ENCODE results near the gene SLC35E1. TPM values are rescaled to one million over a fixed set of nuclear protein-coding genes. Genes with fewer than 3 reads are reported as not detected.

SLC35E1 gene
- total and polyA plus RNA-seq, 12 donors, result 20.1 to 49.8 (median 37.3) TPM

DNA sequence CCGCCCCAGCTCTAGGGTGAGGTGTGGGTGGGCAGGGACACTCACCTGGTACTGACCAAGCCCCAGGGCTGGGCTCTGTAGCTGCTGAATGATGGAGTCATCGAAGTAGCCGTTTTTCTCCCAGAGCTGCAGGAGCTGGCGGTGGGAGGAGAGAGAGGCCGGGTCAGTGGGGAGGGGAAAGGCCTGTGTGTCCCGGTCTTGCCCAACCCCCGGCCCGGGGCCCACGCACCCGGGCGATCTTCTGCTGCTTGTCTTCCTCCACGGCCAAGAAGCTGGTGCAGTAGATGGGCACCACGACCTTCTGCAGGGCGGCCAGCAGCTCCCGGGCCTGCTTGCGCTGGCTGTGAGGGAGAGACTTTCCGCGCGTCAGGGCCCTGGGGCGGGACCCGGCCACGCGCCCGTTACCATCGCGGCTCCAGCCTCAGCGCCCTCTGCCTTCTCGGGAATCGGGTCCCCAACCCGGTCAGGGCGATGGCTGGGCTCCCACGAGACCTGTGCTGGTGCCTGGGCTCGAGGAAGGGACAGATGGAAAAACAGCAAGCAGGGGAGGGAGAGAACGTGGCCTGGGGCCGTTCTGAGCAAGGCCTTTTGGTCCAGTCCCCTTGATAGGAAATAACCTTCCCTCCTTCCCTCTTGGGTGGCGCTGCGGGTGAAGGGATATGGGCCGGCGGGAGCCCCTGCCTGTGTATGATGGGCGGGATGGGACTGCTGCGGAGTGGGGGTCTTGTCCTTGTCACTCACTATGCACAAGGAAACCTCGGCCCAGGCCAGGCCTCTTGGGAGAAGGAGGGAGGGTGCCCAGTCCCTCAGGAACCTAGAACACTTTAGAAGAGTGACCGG lies 41.5 kb downstream of the SLC35E1 start:
- H3K36me3 ChIP-seq (replicated peaks in 1 of 2), result peaks cover 0 to 100% of the 10 kb centered on the region in 2 donors
- H3K4me3 ChIP-seq, result no peak overlapping the region
- 87 to 93% (median 91%) methylated on average over 12 to 43 of the region's 43 CpGs for WGBS, 4 donors
- no peaks in the 10 kb centered on the region for H3K4me1 ChIP-seq (replicated peaks in 1 of 2)
- no peak for DNase-seq
- intact Hi-C loops (cut with DNase I), result no loop called here
- TF ChIP-seq, protein P1, sequence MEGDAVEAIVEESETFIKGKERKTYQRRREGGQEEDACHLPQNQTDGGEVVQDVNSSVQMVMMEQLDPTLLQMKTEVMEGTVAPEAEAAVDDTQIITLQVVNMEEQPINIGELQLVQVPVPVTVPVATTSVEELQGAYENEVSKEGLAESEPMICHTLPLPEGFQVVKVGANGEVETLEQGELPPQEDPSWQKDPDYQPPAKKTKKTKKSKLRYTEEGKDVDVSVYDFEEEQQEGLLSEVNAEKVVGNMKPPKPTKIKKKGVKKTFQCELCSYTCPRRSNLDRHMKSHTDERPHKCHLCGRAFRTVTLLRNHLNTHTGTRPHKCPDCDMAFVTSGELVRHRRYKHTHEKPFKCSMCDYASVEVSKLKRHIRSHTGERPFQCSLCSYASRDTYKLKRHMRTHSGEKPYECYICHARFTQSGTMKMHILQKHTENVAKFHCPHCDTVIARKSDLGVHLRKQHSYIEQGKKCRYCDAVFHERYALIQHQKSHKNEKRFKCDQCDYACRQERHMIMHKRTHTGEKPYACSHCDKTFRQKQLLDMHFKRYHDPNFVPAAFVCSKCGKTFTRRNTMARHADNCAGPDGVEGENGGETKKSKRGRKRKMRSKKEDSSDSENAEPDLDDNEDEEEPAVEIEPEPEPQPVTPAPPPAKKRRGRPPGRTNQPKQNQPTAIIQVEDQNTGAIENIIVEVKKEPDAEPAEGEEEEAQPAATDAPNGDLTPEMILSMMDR (IDR thresholded peaks at IDR 0.05), result no peak
- no peak for TF ChIP-seq POLR2A (IDR thresholded peaks at IDR 0.05)
- H3K27me3 ChIP-seq, result no peaks in the 10 kb centered on the region
- H3K9me3 ChIP-seq (replicated peaks in 1 of 3), result no peaks in the 10 kb centered on the region
- no peak overlapping the region for H3K27ac ChIP-seq

DNA sequence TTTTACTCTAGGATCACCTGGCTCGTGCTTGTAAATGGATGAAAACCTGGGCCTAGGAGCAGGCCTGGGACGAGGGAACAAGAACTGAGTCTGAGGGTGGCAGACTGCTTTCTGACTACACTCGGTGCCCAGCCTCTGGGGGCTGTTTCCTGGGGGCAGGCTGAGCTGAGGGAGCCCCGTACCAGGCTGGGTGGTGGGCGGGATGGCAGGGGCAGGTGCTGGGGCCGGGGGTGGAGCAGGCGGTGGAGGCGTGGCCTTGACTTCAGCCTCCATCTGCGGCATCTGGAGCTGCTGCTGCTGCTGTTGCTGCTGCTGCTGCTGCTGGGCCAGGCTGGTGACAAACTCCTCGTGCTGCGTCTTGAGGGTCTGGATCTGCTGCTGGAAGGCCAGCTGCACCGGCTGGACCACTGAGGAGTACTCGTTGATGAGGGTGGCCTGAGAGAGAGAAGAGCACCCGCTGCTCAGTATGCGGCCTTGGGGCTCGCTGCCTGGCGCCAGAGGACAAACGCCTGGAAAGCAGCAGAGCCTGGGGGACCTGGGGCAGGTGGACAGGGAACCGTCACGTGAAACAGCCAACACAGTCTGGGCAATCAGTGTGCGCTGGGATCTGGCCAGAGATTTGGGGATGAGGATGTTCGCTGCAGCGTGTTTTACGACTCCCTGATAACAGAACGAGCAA lies 42.6 kb downstream of the SLC35E1 start:
- intact Hi-C loops (cut with DNase I), result no loop called here
- Histone ChIP-seq H3K27ac (no peak overlapping the region), H3K9me3 (replicated peaks in 1 of 3) (no peaks in the 10 kb centered on the region), H3K4me1 (replicated peaks in 1 of 2) (no peaks in the 10 kb centered on the region), H3K4me3 (no peak overlapping the region), H3K27me3 (no peaks in the 10 kb centered on the region), H3K36me3 (replicated peaks in 1 of 2) (peaks cover 0 to 100% of the 10 kb centered on the region in 2 donors)
- DNase-seq, result no peak
- 80 to 89% (median 83%) methylated on average over 9 to 25 of the region's 25 CpGs for WGBS, 4 donors
- TF ChIP-seq POLR2A (IDR thresholded peaks at IDR 0.05), result no peak
- TF ChIP-seq, protein P1 (IDR thresholded peaks at IDR 0.05), result no peak

DNA sequence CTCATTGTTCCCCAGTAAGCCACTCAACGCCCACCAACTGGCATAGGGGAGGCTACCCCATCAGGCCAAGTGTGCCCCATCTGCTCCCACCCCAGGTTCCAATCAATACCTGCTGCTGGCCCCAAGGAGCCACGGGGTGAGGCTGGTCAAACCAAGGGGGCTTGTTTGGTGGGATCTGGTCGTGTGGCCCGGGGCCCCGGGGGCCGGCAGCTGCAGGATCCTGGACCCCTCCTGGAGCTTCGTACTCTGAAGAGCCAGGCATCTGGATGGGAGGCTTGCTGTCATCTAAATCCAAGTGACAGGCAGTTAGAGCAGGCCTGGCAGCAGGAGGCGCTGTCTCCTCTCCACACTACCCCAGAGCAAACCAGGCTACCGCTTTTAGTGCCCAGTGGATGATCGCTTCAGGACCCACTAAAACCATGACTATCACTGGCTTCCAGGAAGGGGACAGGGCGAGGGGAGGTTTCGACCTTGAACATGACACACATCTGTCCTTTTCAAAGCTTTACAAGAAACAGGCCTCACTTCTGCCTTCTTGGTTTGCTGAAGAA lies 44.2 kb downstream of the SLC35E1 start:
- Histone ChIP-seq H3K4me3 (no peak overlapping the region), H3K9me3 (replicated peaks in 1 of 3) (no peaks in the 10 kb centered on the region), H3K4me1 (replicated peaks in 1 of 2) (no peaks in the 10 kb centered on the region), H3K36me3 (replicated peaks in 1 of 2) (peaks cover 0 to 100% of the 10 kb centered on the region in 2 donors), H3K27ac (no peak overlapping the region), H3K27me3 (no peaks in the 10 kb centered on the region)
- peak in 2 of 7 donors; percentile 35 to 42 for DNase-seq
- TF ChIP-seq POLR2A (IDR thresholded peaks at IDR 0.05), result no peak
- TF ChIP-seq, protein P1 (IDR thresholded peaks at IDR 0.05), result peak in 5 of 6 experiments; percentile 7 to 32 (median 16)
- WGBS, 4 donors, result 85 to 87% (median 85%) methylated on average over 11 to 12 of the region's 12 CpGs
- intact Hi-C loops (cut with DNase I), result no loop called here

DNA sequence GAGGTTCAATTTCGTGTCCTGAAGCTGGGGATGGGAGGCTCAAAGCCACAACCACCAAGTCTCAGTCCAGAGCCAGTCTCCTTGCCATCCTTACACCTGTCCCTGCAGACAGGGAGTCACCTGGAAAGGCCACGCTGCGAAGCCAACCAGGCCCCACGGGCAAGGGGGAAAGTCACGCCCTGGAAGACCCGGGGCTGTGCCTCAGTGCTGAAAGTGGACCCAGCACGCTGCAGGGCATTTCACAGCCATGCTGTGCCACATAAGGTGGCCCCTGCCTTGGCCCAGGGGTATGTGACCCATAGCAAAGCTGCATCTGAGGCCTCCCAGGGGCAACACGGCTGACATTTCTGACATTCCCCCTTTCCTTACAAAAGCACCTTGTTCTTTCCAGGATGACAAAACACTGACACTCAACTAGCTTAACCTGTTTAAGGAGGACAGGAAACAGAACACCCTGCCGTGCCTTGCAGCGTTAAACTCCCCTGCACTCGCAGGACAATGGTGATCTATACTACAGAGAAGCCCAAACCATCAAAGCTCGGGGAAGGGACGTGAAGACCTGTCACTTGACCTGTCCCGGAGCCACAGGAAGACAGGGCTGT lies 44.8 kb downstream of the SLC35E1 start:
- no peaks in the 10 kb centered on the region for H3K9me3 ChIP-seq (replicated peaks in 1 of 3)
- WGBS, 4 donors, result 83 to 95% (median 84%) methylated on average over 11 to 14 of the region's 14 CpGs
- no peaks in the 10 kb centered on the region for H3K4me1 ChIP-seq (replicated peaks in 1 of 2)
- DNase-seq, result no peak
- intact Hi-C loops (cut with DNase I), result no loop called here
- no peak overlapping the region for H3K4me3 ChIP-seq
- TF ChIP-seq POLR2A (IDR thresholded peaks at IDR 0.05), result no peak
- TF ChIP-seq, protein P1 (IDR thresholded peaks at IDR 0.05), result no peak
- no peaks in the 10 kb centered on the region for H3K27me3 ChIP-seq
- H3K36me3 ChIP-seq (replicated peaks in 1 of 2), result peaks cover 0 to 100% of the 10 kb centered on the region in 2 donors
- no peak overlapping the region for H3K27ac ChIP-seq

Measured in adrenal gland (tissue), 12 donors.